Lower leg skin (tissue), 4 donors: Measurements from ENCODE around the gene CAMKMT. TPM values are rescaled to one million over a fixed set of nuclear protein-coding genes. Genes with fewer than 3 reads are reported as not detected.

ENCODE experiments used
- DNase-seq, 2 donors: peaks; one replicate each; pipeline ENCODE4 v3.0.0-alpha.2; 2019; ENCODE audit warnings: low spot score in 2 of 2
- H3K4me3 ChIP-seq: fragments of 200-600 bp; sonication (generic); 2 replicates; pipeline ENCODE4 v1.5.1; 2017; ENCODE audit warnings: mild to moderate bottlenecking, low read depth; ENCODE audit not compliant: poor library complexity, severe bottlenecking
- POLR2A ChIP-seq, 2 donors: fragments of 450-650 bp; IDR thresholded peaks; one replicate each; pipeline ENCODE4 v1.6.1; 2016 to 2017; ENCODE audit warnings: antibody characterized with exemption in 2 of 2, mild to moderate bottlenecking in 1 of 2, moderate library complexity in 1 of 2
- WGBS, 2 donors: methylation state at CpG; one replicate each; pipeline ENCODE4 v1.1.5; 2018; 5-methylcytosine and 5-hydroxymethylcytosine counted together
- intact Hi-C: fragments of 100-400 bp; cut with DNase I; formaldehyde crosslinking; loops from one replicate; pipeline ENCODE4 v1.15.0; 2023; ENCODE audit warnings: low total_unique reads
- total RNA-seq, 4 donors: library from RNA; depleted of rRNA; stranded (reverse); fragments of >200 nt; gene quantifications; one replicate each; pipeline ENCODE4 v1.1.0, GENCODE V29; 2016
- TF ChIP-seq, protein P1 (sequence below), 3 donors: fragments of 450-650 bp; IDR thresholded peaks; one replicate each; pipeline ENCODE4 v1.5.1; 2016; ENCODE audit warnings: antibody characterized with exemption in 3 of 3, mild to moderate bottlenecking in 3 of 3, moderate library complexity in 2 of 3

The CAMKMT gene
- total RNA-seq, 4 donors from 2014 or later = 4.2 to 18.3 (median 9.8) TPM

DNA sequence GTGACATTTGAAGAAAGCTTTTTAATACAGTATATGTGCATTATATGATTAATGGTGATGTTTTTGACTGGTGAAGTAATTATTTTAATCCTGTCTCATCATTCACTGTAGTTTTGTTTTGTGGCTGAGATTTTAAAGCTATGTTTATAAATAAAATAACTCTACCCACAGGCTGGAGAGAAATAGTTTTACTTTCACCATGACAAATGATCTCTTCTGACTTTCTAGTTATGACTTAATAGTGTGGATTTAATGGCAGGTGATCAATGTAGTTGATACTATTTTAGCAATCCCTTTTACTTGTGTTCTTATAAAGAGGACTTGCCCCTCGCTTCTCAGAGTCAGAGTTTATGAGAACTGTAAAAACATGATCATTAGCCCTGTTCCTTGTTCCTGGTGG is 290.2 kb downstream of the CAMKMT start:
- DNase-seq = no peak
- 86 to 96% methylated on average over 1 of the region's 1 CpG for WGBS, 2 donors
- TF ChIP-seq POLR2A (IDR thresholded peaks at IDR 0.05) = no peak
- TF ChIP-seq, protein P1, sequence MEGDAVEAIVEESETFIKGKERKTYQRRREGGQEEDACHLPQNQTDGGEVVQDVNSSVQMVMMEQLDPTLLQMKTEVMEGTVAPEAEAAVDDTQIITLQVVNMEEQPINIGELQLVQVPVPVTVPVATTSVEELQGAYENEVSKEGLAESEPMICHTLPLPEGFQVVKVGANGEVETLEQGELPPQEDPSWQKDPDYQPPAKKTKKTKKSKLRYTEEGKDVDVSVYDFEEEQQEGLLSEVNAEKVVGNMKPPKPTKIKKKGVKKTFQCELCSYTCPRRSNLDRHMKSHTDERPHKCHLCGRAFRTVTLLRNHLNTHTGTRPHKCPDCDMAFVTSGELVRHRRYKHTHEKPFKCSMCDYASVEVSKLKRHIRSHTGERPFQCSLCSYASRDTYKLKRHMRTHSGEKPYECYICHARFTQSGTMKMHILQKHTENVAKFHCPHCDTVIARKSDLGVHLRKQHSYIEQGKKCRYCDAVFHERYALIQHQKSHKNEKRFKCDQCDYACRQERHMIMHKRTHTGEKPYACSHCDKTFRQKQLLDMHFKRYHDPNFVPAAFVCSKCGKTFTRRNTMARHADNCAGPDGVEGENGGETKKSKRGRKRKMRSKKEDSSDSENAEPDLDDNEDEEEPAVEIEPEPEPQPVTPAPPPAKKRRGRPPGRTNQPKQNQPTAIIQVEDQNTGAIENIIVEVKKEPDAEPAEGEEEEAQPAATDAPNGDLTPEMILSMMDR (IDR thresholded peaks at IDR 0.05) = no peak
- H3K4me3 ChIP-seq = no peak overlapping the region
- intact Hi-C loops = no loop called here

DNA sequence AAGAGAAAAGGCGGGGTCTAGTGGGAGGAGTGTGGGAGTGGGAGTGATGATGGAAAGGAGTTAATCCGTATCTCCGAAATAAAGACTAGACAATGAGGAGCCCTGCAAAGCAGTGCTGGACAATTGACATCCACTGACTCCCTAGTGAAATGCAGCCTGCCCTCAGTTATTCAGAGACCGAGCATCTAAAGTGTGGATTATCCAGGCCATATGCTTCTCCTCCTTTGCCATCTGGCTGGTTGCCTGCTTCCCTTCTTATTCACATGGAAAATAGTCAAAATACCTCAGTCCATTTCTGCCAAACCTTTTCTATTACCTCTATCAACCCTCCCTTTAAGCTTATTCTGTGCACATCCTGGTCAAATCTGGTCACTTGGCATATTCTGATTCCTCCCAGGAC is 291.0 kb downstream of the CAMKMT start:
- TF ChIP-seq, protein P1 (IDR thresholded peaks at IDR 0.05) = no peak
- DNase-seq = no peak
- 96 to 97% methylated on average over 4 of the region's 4 CpGs for whole genome bisulfite sequencing, 2 donors
- intact Hi-C loops = no loop called here
- no peak overlapping the region for H3K4me3 ChIP-seq

DNA sequence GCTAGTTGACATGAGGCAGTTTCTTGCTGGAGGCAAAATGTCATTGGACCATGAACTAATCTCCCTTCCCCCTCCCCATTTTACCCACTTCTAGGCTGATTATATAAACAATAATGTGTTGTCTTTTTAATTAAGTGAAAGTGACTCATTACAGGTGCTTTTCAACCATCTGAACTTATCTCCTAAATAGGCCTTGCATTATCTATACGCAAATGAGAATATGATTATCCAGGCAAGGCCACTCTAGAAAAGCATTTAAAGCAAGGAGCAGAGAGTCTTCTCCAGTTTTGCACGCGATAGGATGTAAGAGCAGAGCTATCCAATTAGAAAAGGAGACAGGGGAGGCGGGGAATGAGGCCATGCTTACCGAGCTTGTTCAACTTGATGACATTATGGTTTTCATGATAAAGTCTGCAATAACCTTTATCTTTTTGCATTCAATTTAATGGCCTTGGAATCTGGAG is 293.7 kb downstream of the CAMKMT start:
- TF ChIP-seq, protein P1 (IDR thresholded peaks at IDR 0.05) = no peak
- TF ChIP-seq POLR2A (IDR thresholded peaks at IDR 0.05) = no peak
- no peak for DNase-seq
- intact Hi-C loops = no loop called here
- no peak overlapping the region for H3K4me3 ChIP-seq
- WGBS, 2 donors = 82 to 88% methylated on average over 5 of the region's 5 CpGs

DNA sequence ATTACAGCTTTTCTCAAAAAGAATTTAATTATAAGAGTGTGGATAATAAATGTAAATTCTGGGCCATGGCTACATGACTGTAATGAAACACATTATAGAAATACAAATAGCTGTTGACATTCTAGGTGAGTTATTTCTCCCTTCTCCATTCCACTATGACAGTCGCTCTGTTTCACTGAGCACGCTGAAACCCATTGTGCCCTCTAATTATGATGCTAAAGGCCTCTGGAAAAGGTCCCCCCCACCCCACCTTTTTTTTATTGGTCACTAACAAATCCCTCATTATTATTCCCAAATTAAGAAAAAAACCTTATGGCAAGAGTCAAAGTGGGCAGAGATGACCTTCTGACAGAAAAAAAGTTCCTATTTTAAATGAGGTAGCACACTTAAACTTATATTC is 294.7 kb downstream of the CAMKMT start:
- DNase-seq = no peak
- TF ChIP-seq, protein P1 (IDR thresholded peaks at IDR 0.05) = no peak
- H3K4me3 ChIP-seq = no peak overlapping the region
- intact Hi-C loops = no loop called here
- 68 to 75% methylated on average over 2 of the region's 2 CpGs for WGBS, 2 donors

DNA sequence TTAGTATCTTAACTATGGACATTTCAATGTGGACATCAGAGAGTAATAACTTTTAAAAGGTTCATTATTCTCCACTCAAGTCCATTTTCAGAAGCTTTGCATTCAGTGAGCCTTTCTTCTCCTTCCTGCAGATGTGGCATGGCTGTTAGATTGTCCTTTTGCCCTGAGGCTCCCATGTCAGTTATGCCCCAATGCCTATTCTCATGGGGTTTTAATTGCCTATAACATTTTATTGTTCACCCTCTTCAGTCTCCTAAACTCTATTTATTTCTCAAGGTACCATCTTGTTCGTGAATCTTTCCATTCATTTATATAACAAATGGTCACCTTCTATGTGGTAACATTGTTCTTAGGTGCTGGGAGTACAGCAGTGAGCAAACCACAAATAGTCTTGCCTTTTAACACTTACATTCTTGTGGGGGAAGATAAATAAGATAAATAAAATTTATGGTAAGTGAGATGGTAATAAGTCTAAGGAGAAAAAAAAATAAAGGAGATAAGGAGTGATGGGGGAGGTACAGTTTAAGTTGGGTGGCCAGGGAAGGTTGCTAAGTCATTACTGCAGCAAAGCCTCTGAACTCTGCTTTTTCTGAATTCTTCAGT is 301.8 kb downstream of the CAMKMT start:
- no peak overlapping the region for H3K4me3 ChIP-seq
- no peak for DNase-seq
- TF ChIP-seq POLR2A (IDR thresholded peaks at IDR 0.05) = no peak
- TF ChIP-seq, protein P1 (IDR thresholded peaks at IDR 0.05) = no peak
- intact Hi-C loops = no loop called here
- WGBS, 2 donors = 76 to 80% methylated on average over 1 of the region's 1 CpG

DNA sequence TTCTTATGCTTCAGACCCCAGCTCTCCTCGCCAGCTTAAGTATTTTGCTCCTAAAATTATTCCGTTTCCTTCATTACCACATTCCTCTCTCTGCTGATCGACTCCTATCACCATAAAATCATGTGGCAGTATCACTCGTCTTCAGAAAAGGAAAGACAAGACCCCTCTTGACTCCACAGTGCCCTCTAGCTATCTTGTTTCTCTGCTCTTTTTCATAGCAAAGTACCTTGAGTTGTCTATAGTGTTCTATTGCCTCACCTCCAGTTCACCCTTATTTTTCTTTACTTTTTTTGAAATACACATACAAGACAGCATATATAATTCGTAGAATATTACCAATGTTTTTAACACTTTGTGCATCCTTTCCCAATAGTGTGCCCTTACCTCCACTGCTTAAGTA is 306.6 kb downstream of the CAMKMT start:
- intact Hi-C loops = no loop called here
- no peak overlapping the region for H3K4me3 ChIP-seq
- 71 to 78% methylated on average over 5 of the region's 5 CpGs for WGBS, 2 donors
- TF ChIP-seq POLR2A (IDR thresholded peaks at IDR 0.05) = no peak
- TF ChIP-seq, protein P1 (IDR thresholded peaks at IDR 0.05) = no peak
- no peak for DNase-seq
